NCI-H2171 (cell line): ENCODE measurements around the gene EP400.
"Not testable (repeated sequence)": the region's sequence is repeated elsewhere in the genome, so short reads cannot be mapped to it uniquely, and the experiment has no call there.

Experiments
- DNase-seq: peaks from one replicate; lab custom pipeline; 2025; lab: John Stamatoyannopoulos, UW

EP400 gene

GRCh38 chr12:131948713-131949430, 870 bp upstream of the EP400 start:
- DNase-seq, result not testable (repeated sequence)

- peak; percentile 28 for DNase-seq
Measured at GRCh38 chr12:131950182-131950913, 606 bp downstream of the EP400 start.

- not testable (repeated sequence) for DNase-seq
Measured at GRCh38 chr12:131953810-131954209, 4.1 kb downstream of the EP400 start.

DNA sequence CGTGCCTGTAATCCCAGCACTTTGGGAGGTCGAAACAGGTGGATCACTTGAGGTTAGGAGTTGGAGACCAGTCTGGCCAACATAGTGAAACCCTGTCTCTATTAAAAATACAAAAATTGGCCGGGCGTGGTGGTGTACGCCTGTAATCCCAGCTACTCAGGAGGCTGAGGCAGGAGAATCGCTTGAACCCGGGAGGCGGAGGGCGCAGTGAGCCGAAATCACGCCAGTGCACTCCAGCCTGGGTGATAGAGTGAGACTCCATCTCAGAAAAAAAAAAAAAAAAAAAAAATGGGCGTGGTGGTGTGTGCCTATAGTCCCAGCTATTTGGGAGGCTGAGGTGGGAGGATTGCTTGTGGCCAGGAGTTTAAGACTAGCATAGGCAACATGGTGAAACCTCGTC, 4.7 kb downstream of the EP400 start:
- not testable (repeated sequence) for DNase-seq

DNA sequence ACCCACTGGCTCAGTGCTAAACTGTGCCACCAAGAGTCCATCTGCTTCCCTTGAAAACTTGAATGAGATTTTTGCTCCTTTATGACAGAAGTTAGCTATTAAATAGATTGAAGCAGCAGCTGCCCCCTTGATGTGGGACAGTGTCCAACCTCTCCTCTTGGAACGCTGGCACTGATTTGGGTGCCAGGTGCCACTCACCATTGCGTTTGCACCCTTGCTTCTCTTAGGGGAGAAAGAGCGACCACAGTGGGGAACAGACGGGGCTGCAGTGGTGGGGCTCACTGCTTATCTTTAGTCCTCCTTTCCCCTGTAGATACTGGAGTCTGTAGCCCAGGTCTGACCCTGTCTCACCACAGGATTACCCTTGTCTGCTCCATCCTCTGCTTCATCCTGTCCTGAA, 9.4 kb downstream of the EP400 start:
- no peak for DNase-seq

- no peak for DNase-seq
Measured at GRCh38 chr12:131959641-131960589, 10.2 kb downstream of the EP400 start.

- DNase-seq, result not testable (repeated sequence)
Measured at GRCh38 chr12:131960590-131961325, 11.0 kb downstream of the EP400 start.

DNA sequence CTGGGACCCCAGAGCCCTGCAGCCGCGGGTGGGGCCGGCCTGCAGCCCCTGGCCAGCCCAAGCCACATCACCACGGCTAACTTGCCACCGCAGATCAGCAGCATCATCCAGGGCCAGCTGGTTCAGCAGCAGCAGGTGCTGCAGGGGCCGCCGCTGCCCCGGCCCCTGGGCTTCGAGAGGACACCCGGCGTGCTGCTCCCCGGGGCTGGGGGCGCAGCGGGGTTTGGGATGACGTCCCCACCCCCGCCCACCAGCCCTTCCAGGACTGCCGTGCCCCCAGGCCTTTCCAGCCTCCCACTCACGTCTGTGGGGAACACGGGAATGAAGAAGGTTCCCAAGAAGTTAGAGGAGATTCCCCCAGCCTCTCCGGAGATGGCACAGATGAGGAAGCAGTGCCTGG, 11.6 kb downstream of the EP400 start:
- DNase-seq, result not testable (repeated sequence)

- DNase-seq, result no peak
Measured at GRCh38 chr12:131962069-131962468, 12.3 kb downstream of the EP400 start.

GRCh38 chr12:131963381-131963780, 13.6 kb downstream of the EP400 start:
- DNase-seq, result no peak

DNA sequence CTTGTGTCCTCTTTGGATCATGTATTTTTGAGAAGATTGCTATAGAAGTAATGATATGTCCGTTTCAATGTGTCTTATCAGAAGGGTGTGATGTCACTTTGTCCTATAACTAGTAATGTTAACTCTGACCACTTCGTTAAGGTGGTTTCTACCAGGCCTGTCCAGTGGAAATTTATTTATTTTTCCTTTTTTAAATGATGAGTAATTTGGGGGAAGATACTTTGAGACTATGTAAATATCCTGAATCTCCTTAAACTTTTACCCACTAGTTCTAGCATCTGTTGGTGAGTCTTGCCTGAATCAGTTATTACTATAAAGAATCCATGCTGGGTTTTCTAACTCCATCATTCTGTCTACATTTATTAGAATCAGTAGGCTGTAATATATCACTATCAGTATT, 15.3 kb downstream of the EP400 start:
- DNase-seq, result no peak

- no peak for DNase-seq
Measured at GRCh38 chr12:131971226-131971625, 21.5 kb downstream of the EP400 start.

DNA sequence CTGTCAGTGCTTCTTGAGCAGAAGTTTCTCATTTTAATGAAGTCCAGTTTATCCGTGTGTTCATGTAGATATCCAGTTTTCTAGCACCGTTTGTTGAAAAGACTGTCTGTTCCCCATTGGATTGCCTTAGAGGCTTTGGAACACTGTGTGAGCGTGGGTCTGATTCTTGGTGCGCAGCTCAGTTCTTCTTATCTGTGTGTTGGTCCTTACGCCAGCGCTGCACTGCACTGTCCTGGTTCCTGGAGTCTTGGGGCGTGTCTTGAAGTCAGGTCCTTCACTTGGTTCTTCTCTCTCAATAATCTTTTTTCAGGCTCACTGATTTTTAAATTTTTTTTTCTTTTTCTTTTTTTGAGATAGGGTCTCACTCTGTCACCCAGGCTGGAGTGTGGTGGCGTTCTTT, 25.5 kb downstream of the EP400 start:
- no peak for DNase-seq

GRCh38 chr12:131979606-131980005, 29.9 kb downstream of the EP400 start:
- DNase-seq, result no peak

GRCh38 chr12:131980263-131980662, 30.5 kb downstream of the EP400 start:
- DNase-seq, result no peak

DNA sequence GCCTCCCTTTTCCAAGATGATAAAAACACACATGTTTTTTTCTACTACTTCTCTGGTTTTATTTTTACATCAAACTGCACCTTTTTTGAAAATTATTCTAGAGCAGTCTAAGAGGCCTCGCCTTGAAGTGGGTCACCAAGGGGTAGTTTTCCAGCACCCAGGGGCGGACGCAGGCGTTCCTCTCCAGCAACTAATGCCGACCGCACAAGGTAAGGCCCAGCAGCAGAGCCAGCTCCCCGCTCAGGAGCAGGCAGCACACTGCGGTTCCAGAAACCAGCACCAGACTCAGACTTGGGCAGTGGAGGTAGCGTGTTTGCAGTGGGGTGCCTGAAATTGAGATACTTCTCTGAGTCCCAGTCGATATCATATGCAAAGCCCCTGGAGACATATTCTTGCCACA, 31.6 kb downstream of the EP400 start:
- no peak for DNase-seq

DNA sequence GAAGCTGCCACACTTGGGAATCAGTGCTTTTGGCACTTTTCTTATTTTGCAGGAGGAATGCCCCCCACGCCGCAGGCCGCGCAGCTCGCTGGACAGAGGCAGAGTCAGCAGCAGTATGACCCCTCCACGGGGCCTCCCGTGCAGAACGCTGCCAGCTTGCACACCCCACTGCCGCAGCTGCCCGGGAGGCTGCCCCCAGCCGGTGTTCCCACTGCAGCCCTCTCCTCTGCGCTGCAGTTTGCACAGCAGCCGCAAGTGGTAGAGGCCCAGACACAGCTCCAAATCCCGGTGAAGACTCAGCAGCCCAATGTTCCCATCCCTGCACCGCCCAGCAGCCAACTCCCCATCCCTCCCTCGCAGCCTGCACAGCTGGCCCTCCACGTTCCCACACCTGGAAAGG, 32.3 kb downstream of the EP400 start:
- no peak for DNase-seq

DNA sequence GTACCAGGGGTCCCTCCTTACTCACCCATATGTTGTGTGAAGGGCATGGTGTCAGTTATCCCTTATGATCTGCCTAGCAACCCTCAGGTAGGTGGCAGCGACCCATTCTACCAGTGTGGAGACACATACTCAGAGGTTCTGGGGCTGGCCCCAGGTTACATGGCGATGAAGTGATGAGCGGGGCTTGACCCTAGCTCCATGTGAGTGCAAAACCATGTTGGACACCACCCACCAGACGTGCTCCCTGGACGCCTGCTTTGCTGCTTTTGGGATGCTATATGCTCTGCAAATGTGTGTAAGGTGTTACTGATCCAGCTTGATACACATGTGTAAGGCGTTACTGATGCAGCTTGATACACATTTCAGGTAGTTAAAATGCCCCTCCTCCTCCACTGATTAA, 33.3 kb downstream of the EP400 start:
- no peak for DNase-seq

DNA sequence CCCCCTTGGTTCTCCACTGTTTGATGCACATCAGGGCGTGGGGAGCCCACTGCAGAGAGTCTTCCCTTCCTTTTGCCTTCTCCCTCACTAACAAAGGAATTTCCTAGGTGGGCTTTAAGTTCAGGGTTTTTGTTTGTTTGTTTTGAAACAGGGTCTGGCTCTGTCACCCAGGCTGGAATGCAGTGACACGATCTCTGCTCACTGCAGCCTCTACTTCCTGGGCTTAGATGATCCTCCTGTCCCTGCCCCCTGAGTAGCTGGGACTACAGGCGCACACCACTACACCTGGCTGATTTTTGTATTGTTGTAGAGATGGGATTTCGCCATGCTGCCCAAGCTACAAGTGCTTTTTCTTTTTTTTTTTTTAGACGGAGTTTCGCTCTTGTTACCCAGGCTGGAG, 33.8 kb downstream of the EP400 start:
- no peak for DNase-seq

DNA sequence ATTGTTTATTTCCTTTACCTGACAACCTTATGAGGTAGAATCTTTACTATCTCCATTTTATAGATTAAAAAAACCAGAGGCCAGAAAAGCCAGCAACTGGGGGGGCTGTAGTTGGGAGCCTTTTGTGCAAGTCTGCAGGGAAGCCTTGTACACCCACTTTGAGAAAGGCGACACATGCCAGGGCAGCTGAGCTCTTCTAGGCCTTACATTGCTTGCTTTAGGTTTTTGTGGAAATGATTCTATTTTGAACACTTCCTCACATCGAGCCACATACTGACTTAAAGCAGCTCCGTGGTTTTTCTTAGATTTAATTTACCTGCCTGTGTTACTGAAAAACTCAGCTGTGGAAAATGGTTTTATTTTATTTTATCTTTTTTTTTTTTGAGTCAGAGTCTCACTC, 34.6 kb downstream of the EP400 start:
- DNase-seq, result no peak

DNA sequence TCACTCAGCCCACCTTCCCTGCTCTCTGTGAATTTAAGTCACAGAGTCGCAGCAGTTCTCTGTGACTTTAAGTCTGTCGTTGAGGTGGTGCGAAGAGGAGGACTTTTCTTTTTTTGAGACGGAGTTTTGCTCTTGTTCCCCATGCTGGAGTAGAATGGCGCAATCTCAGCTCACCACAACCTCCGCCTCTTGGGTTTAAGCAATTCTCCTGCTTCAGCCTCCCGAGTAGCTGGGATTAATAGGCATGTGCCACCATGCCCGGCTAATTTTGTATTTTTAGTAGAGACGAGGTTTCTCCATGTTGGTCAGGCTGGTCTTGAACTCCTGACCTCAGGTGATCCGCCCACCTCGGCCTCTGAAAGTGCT, 35.8 kb downstream of the EP400 start:
- DNase-seq, result not testable (repeated sequence)

DNA sequence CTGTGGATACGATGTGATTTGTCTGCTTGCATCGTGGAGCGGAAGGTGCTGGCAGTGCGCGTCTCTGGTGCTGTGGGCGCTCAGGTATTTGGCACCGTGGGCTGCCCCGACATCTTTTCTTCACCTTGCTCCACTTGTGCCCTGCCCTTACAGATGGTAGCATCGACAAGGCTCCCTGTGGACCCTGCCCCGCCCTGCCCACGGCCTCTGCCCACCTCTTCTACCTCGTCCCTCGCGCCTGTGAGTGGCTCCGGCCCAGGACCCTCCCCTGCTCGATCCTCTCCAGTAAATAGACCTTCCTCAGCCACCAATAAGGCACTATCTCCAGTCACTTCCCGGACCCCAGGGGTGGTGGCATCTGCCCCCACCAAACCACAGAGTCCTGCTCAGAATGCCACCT, 36.6 kb downstream of the EP400 start:
- no peak for DNase-seq
